MM.1S (cell line): Measurements from ENCODE around the gene TRDN.
"Not testable (repeated sequence)": the region's sequence is repeated elsewhere in the genome, so short reads cannot be mapped to it uniquely, and the experiment has no call there.

Experiments used
- DNase-seq: peaks from one replicate; pipeline ENCODE4 v3.0.0-alpha.2; 2015
- H2AFZ ChIP-seq: fragments of 300-600 bp; sonication (generic); 2 replicates; pipeline ENCODE4 v1.6.0; 2016; ENCODE audit warnings: antibody characterized with exemption, low read length
- H3F3A ChIP-seq: fragments of 300-600 bp; sonication (generic); 2 replicates; pipeline ENCODE4 v1.6.1; 2016; ENCODE audit warnings: mild to moderate bottlenecking, antibody characterized with exemption, low read length, moderate library complexity, mixed read lengths; ENCODE audit not compliant: insufficient read depth
- H3K27ac ChIP-seq: fragments of 300-600 bp; sonication (generic); 2 replicates; pipeline ENCODE4 v1.5.1; 2016; ENCODE audit warnings: mild to moderate bottlenecking, low read length
- H3K27me3 ChIP-seq: fragments of 300-600 bp; sonication (generic); replicated peaks from 2 replicates; pipeline ENCODE4 v1.6.0; 2016; ENCODE audit warnings: low read length; ENCODE audit not compliant: insufficient read depth
- H3K36me3 ChIP-seq: fragments of 300-600 bp; sonication (generic); replicated peaks from 2 replicates; pipeline ENCODE4 v1.6.1; 2016; ENCODE audit warnings: mild to moderate bottlenecking, low read length, mixed read lengths; ENCODE audit not compliant: insufficient read depth
- H3K4me1 ChIP-seq: fragments of 300-600 bp; sonication (generic); 2 replicates; pipeline ENCODE4 v1.6.1; 2016; ENCODE audit warnings: low read length, mixed read lengths
- H3K4me2 ChIP-seq: fragments of 300-600 bp; sonication (generic); 2 replicates; pipeline ENCODE4 v1.6.0; 2016; ENCODE audit warnings: low read depth, low read length
- H3K4me3 ChIP-seq: fragments of 300-600 bp; sonication (generic); 2 replicates; pipeline ENCODE4 v1.5.1; 2016; ENCODE audit warnings: low read length, mixed read lengths
- H3K79me2 ChIP-seq: fragments of 300-600 bp; sonication (generic); 2 replicates; pipeline ENCODE4 v1.6.1; 2016; ENCODE audit warnings: mixed run types, low read length, mixed read lengths
- H3K9ac ChIP-seq: fragments of 300-600 bp; sonication (generic); 2 replicates; pipeline ENCODE4 v1.6.1; 2016; ENCODE audit warnings: low read length, mixed read lengths
- H3K9me2 ChIP-seq: fragments of 300-600 bp; sonication (generic); replicated peaks from 2 replicates; pipeline ENCODE4 v1.6.1; 2016; ENCODE audit warnings: mild to moderate bottlenecking, low read length, mixed read lengths; ENCODE audit not compliant: insufficient read depth
- H3K9me3 ChIP-seq: fragments of 300-600 bp; sonication (generic); replicated peaks from 2 replicates; pipeline ENCODE4 v1.6.1; 2016; ENCODE audit warnings: mild to moderate bottlenecking, low read length, mixed read lengths; ENCODE audit not compliant: insufficient read depth
- H4K20me1 ChIP-seq: fragments of 300-600 bp; sonication (generic); 2 replicates; pipeline ENCODE4 v1.6.1; 2016; ENCODE audit warnings: mild to moderate bottlenecking, low read length, moderate library complexity, mixed read lengths; ENCODE audit not compliant: insufficient read depth
- EZH2 ChIP-seq: fragments of 300-600 bp; sonication (generic); optimal IDR thresholded peaks from 2 replicates; pipeline ENCODE3; 2017; ENCODE audit warnings: low read depth, mild to moderate bottlenecking, antibody characterized with exemption, low read length, mixed read lengths
- EZH2phosphoT487 ChIP-seq: fragments of 300-600 bp; sonication (generic); IDR thresholded peaks from 2 replicates; pipeline ENCODE4 v1.6.1; 2018; ENCODE audit warnings: antibody characterized with exemption, low read length
- TF ChIP-seq, protein P1 (sequence below): fragments of 300-600 bp; sonication (generic); IDR thresholded peaks from 2 replicates; pipeline ENCODE4 v1.5.1; 2016; ENCODE audit warnings: antibody characterized with exemption, low read length, mixed read lengths

The TRDN gene

GRCh38 chr6:123454448-123454847 lies 182.3 kb downstream of the TRDN start:
- Histone ChIP-seq H3K79me2 (no peaks in the 10 kb centered on the region), H3K36me3 (no peaks in the 10 kb centered on the region), H3K4me3 (no peak overlapping the region), H2AFZ (no peak overlapping the region), H3F3A (no peaks in the 10 kb centered on the region), H3K4me1 (no peaks in the 10 kb centered on the region), H3K9me2 (no peaks in the 10 kb centered on the region), H3K27ac (no peak overlapping the region), H3K4me2 (no peak overlapping the region), H3K9me3 (no peaks in the 10 kb centered on the region), H3K27me3 (no peaks in the 10 kb centered on the region), H4K20me1 (no peaks in the 10 kb centered on the region), H3K9ac (no peak overlapping the region)
- TF ChIP-seq EZH2phosphoT487: no peak
- TF ChIP-seq EZH2: no peak
- TF ChIP-seq, protein P1, sequence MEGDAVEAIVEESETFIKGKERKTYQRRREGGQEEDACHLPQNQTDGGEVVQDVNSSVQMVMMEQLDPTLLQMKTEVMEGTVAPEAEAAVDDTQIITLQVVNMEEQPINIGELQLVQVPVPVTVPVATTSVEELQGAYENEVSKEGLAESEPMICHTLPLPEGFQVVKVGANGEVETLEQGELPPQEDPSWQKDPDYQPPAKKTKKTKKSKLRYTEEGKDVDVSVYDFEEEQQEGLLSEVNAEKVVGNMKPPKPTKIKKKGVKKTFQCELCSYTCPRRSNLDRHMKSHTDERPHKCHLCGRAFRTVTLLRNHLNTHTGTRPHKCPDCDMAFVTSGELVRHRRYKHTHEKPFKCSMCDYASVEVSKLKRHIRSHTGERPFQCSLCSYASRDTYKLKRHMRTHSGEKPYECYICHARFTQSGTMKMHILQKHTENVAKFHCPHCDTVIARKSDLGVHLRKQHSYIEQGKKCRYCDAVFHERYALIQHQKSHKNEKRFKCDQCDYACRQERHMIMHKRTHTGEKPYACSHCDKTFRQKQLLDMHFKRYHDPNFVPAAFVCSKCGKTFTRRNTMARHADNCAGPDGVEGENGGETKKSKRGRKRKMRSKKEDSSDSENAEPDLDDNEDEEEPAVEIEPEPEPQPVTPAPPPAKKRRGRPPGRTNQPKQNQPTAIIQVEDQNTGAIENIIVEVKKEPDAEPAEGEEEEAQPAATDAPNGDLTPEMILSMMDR: no peak
- no peak for DNase-seq

DNA sequence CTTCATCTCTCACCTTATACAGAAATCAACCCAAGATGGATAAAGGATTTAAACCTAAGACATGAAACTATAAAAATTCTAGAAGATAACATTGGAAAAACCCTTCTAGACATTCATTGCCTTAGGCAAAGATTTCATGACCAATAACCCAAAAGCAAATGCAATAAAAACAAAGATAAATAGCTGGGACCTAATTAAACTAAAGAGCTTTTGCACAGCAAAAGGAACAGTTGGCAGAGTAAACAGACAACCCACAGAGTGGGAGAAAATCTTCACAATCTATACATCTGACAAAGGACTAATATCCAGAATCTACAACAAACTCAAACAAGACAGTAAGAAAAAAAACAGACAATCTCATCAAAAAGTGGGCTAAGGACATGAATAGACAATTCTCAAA lies 183.7 kb downstream of the TRDN start:
- H4K20me1 ChIP-seq, H3K27ac ChIP-seq, H3K4me1 ChIP-seq, H3K36me3 ChIP-seq, H3K4me2 ChIP-seq, H3K9me3 ChIP-seq, H3K79me2 ChIP-seq, H3K9ac ChIP-seq, H3K9me2 ChIP-seq, DNase-seq, H3F3A ChIP-seq, H3K27me3 ChIP-seq, H2AFZ ChIP-seq, H3K4me3 ChIP-seq: not testable (repeated sequence)

- H3K27ac ChIP-seq: no peak overlapping the region
- TF ChIP-seq, protein P1: no peak
- TF ChIP-seq EZH2phosphoT487 (no peak), EZH2 (no peak)
- DNase-seq: no peak
- no peaks in the 10 kb centered on the region for H3K9me2 ChIP-seq
- no peaks in the 10 kb centered on the region for H3K36me3 ChIP-seq
- no peak overlapping the region for H3K4me2 ChIP-seq
- no peak overlapping the region for H3K9ac ChIP-seq
- no peaks in the 10 kb centered on the region for H3F3A ChIP-seq
- H3K79me2 ChIP-seq: no peaks in the 10 kb centered on the region
- no peaks in the 10 kb centered on the region for H3K9me3 ChIP-seq
- no peaks in the 10 kb centered on the region for H4K20me1 ChIP-seq
- H2AFZ ChIP-seq: no peak overlapping the region
- no peaks in the 10 kb centered on the region for H3K27me3 ChIP-seq
- no peaks in the 10 kb centered on the region for H3K4me1 ChIP-seq
- no peak overlapping the region for H3K4me3 ChIP-seq
These were observed 188.4 kb downstream of the TRDN start for GRCh38 chr6:123448306-123448884.

DNA sequence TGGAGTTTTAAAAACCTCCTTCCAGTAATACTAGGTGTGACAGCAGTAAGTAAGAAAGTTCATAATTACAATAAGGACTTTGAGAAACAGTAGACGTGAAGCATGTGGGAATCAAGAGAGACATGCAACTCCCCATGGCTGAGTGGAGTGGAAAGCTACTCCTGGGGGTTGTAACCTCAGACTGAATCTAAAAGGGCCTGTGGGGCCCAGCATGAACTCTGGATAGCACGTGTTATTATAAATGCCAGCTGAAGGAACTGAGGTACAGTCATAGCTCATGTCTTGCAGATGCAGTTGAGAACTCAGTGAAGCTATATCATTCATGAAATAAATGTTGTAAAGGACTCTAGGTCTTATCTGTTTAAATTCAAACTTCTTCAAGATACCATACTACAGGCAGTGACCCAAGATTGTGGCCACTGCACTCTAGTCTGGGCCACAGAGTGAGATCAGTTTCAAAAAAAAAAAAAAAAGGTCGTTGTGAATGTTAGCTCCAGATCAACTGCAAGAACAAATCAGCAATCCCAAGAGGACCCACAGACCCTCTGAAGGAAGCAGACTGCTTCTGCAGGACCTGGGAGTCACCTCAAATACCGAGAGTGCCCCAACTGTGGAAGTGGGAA lies 189.3 kb downstream of the TRDN start:
- H3K4me3 ChIP-seq: no peak overlapping the region
- H3K79me2 ChIP-seq: no peaks in the 10 kb centered on the region
- TF ChIP-seq, protein P1: no peak
- TF ChIP-seq EZH2 (no peak), EZH2phosphoT487 (no peak)
- H3K36me3 ChIP-seq: no peaks in the 10 kb centered on the region
- H3F3A ChIP-seq: no peaks in the 10 kb centered on the region
- no peaks in the 10 kb centered on the region for H3K9me3 ChIP-seq
- H4K20me1 ChIP-seq: no peaks in the 10 kb centered on the region
- no peak overlapping the region for H3K4me2 ChIP-seq
- H2AFZ ChIP-seq: no peak overlapping the region
- no peak for DNase-seq
- H3K9ac ChIP-seq: no peak overlapping the region
- H3K4me1 ChIP-seq: no peaks in the 10 kb centered on the region
- no peaks in the 10 kb centered on the region for H3K27me3 ChIP-seq
- no peaks in the 10 kb centered on the region for H3K9me2 ChIP-seq
- no peak overlapping the region for H3K27ac ChIP-seq
